NCI-H146 (cell line): ENCODE results near the gene ADD3.
"Not testable (repeated sequence)": the region's sequence is repeated elsewhere in the genome, so short reads cannot be mapped to it uniquely, and the experiment has no call there.

Experiments
- DNase-seq: peaks from one replicate; lab custom pipeline; 2025; lab: John Stamatoyannopoulos, UW

Gene ADD3

GRCh38 chr10:110032801-110033700 is 25.3 kb downstream of the ADD3 start:
- DNase-seq: no peak

GRCh38 chr10:110033701-110034235 is 26.0 kb downstream of the ADD3 start:
- no peak for DNase-seq

DNA sequence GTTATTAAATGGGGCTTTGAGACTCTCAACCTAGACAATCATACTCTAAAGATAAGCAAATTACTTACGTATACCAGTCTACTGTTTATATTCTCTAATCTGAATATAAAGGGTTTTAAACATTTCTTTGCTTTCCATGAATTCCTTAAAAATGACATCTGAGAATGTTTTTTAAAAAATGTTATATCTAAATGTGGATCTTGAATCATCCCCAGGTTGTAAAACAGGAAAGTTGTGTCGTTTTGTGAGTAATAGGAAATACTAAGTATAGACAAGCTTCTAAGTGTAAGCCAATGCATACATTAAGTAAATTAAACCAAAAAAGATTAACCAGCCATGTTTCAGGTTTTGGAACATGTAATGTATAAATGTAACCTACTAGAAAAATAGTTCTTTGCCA is 26.8 kb downstream of the ADD3 start:
- no peak for DNase-seq

GRCh38 chr10:110035070-110035921 is 27.5 kb downstream of the ADD3 start:
- no peak for DNase-seq

GRCh38 chr10:110036640-110037039 is 28.9 kb downstream of the ADD3 start:
- no peak for DNase-seq

- no peak for DNase-seq
These were observed 31.5 kb downstream of the ADD3 start for GRCh38 chr10:110039254-110039653.

DNA sequence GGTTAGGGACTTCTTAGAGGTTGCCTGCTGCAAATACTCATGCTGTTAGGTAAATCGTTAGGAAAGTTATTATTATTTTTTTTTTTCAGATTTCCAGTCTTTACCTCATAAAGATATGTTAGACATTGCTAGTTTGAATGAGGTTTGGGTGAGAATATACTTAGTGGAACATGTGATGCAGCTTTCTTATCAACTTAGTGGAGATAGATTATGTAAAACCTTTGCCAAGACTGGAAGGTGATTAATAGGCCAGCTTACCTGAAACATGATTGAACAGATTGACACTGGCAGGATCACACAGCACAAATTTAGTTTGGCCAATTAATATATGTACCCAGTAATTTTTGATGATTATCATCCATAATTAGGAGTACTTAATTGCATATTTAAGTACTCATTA is 32.3 kb downstream of the ADD3 start:
- no peak for DNase-seq

DNA sequence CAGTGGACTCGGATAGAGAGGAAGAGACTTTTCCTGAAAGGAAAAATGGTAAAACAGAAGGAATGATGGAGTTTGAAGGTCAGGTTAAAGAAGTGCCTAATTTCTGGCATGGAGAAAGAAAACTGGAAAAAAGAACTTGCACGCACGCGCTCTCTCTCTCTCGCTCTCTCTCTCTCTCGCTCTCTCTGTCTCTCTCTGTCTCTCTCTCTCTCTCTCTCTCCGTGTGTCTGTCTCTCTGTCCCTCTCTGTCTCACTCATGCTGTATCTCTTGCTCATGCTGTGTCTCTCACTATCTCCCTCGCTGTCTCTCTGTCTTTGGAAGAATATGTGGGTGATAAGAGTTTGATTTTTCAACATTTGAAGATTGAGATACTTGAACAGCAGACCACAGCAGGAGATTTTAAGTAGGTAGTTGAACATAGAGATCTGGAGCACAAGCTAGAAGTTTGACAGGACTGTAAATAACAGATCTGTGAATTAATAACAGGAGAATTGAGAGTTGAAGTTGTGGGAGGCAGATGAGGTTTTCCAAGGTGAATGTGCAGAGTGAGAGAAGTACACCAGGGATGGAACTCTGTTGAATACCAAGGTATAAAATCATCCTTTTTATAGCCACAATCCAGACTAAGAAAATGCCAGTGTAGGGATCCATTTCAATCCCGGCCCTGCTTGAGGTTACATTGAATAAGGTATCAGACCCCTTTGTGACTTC is 33.1 kb downstream of the ADD3 start:
- DNase-seq: no peak

DNA sequence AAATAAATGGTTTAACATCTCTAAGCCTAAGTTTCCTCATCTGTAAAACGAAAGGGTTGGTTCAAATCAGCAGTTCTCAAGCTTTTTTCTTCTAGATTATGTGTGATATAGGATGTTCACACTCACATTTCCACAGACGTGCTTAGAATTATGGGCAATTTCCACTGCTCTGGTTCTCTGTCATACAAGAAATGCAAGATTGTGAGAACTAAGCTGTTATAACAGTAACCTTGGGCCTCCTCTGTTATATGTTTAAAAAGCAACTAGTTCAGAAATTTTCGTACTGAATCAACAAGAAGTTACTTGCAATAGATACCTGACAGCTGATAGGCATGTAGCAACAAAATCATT is 33.7 kb downstream of the ADD3 start:
- DNase-seq: no peak

DNA sequence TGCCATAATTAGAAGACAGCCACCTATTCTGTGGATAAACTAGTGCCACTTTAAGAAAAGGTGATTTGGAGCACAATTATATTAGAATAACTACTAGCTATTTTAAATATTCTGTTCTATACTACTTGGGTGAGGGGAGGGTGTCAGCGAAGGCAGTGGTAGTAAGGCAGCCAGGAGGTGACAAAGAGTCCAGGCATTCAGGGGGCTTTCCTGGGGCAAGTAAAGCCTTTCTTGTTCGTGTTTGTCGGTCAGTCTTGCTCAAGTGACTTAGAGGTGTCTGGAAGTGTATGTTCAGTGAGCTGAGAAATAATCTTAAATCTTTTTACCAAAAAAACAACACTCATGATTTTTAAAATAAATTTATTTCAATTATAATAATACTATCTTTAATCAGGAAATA is 34.4 kb downstream of the ADD3 start:
- DNase-seq: no peak

DNA sequence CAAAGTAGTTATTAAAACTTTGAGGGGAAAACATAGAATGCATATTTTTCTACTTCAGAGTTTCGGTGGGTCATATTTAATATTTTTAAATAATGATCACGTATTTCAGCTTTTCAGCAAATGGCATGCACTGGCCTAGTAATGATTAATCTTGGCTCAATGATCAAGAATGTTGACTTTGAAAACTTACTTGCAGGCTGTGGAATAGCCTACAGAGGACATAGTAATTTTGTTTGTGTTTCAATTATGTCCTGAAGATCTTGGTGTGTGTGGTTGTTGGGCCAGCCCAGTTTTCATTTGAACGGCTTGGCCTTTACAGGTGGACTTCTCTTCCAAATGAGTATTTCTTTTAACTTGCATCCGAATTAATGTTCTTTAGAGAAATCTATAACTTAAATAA is 35.1 kb downstream of the ADD3 start:
- no peak for DNase-seq

GRCh38 chr10:110044681-110045080 is 36.9 kb downstream of the ADD3 start:
- no peak for DNase-seq

DNA sequence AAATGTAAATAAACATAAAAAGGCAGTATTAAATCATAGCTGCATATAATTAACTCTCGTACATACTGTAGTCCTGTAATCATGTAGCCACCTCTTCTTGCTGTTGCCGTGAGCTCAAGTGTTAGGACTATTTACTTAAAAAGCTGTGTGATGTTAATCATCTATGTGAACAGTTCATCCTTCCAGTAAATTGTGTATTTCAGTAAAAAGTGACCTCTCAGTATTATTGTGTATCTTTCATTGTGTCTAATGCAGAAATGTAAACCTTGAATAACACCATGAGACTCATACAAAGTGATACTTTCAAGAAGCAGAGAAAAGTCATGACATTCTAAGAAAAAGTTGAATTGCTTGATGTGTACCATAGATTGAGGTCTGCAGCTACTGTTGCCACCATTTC is 38.0 kb downstream of the ADD3 start:
- no peak for DNase-seq

GRCh38 chr10:110048145-110048544 is 40.4 kb downstream of the ADD3 start:
- not testable (repeated sequence) for DNase-seq

GRCh38 chr10:110048781-110049180 is 41.0 kb downstream of the ADD3 start:
- DNase-seq: no peak

GRCh38 chr10:110049889-110050591 is 42.3 kb downstream of the ADD3 start:
- DNase-seq: not testable (repeated sequence)

DNA sequence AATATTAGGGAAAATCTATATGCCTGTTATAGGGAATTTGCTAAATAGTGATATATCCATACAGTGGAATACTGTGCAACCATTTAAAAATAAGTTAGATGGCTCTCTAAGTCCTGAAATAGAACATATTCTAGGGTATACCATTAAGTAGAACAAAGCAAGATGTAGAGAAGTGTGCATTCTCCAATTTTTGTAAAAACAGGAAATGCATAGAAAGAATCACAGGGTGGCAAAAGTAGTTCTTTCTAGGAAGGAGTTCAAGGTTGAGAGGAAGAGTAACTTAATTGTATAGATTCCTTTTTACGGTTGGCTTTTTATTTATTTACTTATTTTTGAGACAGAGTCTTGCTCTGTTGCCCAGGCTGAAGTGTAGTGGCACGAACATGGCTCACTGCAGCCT is 43.7 kb downstream of the ADD3 start:
- DNase-seq: no peak

GRCh38 chr10:110052916-110053315 is 45.1 kb downstream of the ADD3 start:
- no peak for DNase-seq

DNA sequence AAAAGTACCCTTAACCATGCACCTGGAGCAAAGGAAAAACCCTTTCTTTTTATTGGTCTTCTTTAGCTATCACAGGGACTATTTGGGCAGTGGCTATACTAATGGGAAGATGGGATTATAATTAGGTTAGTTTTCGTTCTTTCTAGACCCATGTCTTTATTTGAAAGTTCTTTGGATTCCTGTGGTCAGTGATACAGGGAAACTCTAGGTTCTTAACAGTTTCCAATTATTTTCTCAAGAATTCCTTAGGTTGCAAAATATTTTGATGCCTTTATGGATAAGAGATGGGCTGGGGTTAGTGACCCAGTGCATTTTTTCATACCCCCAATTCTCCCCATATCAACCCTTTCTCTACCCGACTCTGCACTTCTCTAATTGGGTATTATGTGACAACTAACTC is 49.0 kb downstream of the ADD3 start:
- DNase-seq: no peak

GRCh38 chr10:110057456-110057855 is 49.7 kb downstream of the ADD3 start:
- DNase-seq: no peak

DNA sequence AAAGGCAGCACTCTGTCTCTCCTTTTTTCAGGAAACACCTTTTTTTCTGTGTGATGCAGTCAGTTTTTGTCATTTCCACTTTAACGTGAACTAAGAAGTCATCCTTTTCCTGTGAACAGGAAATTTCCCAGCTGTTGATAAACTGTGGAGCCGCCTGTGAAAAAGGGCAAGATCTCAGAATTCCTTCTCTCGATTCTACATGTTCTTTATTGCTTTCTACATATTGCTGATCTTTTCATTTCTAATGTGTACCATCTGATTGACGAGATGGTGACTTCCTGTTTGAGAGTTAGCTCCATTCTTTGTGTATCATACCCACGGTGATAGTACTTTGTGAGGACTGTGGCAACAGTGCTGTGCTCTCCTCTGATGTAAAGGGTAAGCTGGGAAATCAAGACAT is 50.4 kb downstream of the ADD3 start:
- no peak for DNase-seq

DNA sequence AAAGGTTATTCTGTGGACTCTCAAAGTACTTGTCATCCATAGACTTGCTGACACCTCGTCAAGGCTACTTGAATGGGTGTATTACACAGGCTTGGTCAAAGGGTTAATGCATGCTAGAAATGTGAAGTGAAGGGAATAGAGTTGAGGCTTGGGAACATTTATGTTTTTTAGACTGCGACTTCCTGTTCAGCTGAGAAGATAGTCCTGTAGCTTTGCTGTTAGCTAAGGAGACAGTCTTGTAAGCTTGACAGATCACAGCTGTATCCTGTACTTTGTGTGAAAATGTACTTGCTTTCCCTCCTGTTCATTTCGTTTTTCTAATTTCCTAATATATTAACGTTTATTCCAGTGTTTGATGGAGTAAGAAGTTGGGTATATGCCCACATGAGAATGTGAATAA is 52.1 kb downstream of the ADD3 start:
- no peak for DNase-seq
